H1 (cell line): ENCODE results near the gene GARNL3. TPM values are rescaled to one million over a fixed set of nuclear protein-coding genes. Genes with fewer than 3 reads are reported as not detected.

ENCODE experiments used
- BCL11A ChIP-seq, 2 experiments: IDR thresholded peaks; one replicate each; pipeline ENCODE4 v1.6.1; 2011; ENCODE audit warnings: low read depth in 2 of 2, low read length in 2 of 2, mild to moderate bottlenecking in 2 of 2
- KDM4A ChIP-seq: IDR thresholded peaks from one replicate; pipeline ENCODE4 v1.7.1; 2012; ENCODE audit warnings: low read depth, mild to moderate bottlenecking, moderate library complexity, low read length, inconsistent platforms; ENCODE audit not compliant: severe bottlenecking
- polyA plus RNA-seq, 7 experiments: library from polyadenylated mRNA; depleted of rRNA in 3 of 7; stranded (reverse) in 5 of 7; unstranded in 2 of 7; fragments of >200 nt in 5 of 7; fragments of 200-250 nt in 2 of 7; gene quantifications; 1 replicate in 5 of 7; 2 replicates in 1 of 7; 4 replicates in 1 of 7; pipeline versions ENCODE4 v1.2.1 to v1.2.3, GENCODE V29; 2011 to 2013; ENCODE audit warnings: missing spikeins in 2 of 7, mixed read lengths in 2 of 7
- total RNA-seq: library from RNA; stranded (reverse); fragmentation: NEBNext Ultra II Directional; extraction: Animal tissue kit (Norgen Biotek cat#: 25700); gene quantifications from 2 replicates; pipeline ENCODE4 v1.2.1, GENCODE V29; 2021

The GARNL3 gene
- total and polyA plus RNA-seq, 2 of the 8 experiments (the other 6 are each of a cell fraction or from before 2014, with no cell fraction given): 6.5 to 18.3 TPM

DNA sequence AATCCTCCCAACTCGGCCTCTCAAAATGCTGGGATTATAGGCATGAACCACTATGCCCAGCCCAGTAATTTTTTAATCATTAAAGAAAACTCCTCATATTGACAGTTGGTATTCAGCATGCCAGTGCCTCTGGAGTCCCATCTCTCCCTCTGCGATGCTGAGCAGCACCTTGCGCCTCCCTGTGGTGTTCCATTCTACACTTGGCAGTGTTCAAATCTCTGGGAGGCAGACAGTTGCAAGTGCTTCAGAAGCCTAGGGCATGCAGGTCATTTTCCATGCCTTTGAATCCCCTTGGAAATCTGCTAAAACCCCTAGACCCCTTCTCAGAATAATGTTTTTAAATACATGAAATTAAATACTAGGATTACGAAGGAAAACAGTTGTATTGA, 41.3 kb downstream of the GARNL3 start (continued):
- TF ChIP-seq KDM4A: no peak
- no peak for TF ChIP-seq BCL11A (IDR thresholded peaks at IDR 0.05; ENCODE audit: low read depth in 2 of 2, low read length in 2 of 2)
